NT2/D1 (cell line): Measurements from ENCODE around the gene CHCHD6.

ENCODE experiments used
- SUZ12 ChIP-seq: IDR thresholded peaks from 2 replicates; pipeline ENCODE4 v1.6.1; 2011; ENCODE audit not compliant: insufficient read length, insufficient read depth; ENCODE audit errors: extremely low read depth
- YY1 ChIP-seq: IDR thresholded peaks from 2 replicates; pipeline ENCODE4 v1.6.1; 2011; ENCODE audit not compliant: insufficient read length, insufficient read depth
- ZNF274 ChIP-seq: IDR thresholded peaks from 2 replicates; pipeline ENCODE4 v1.6.1; 2011; ENCODE audit warnings: mild to moderate bottlenecking, low read depth, low read length

- no peak for TF ChIP-seq YY1
- TF ChIP-seq ZNF274 = no peak
- TF ChIP-seq SUZ12 = no peak
These were observed 51.8 kb downstream of the CHCHD6 start for GRCh38 chr3:126755866-126756265.
